HEK293 (cell line): Measurements from ENCODE around the gene NLRP7.

Source experiments
- CTCF ChIA-PET: fragments of 350-600 bp; formaldehyde crosslinking; extraction: SDS; loops from one replicate; lab custom pipeline; 2021; ENCODE audit warnings: antibody characterized with exemption; lab: Yijun Ruan, JAX
- POLR2A ChIA-PET: fragments of 300-600 bp; formaldehyde crosslinking; extraction: SDS; loops from one replicate; lab custom pipeline; 2020; ENCODE audit warnings: antibody characterized with exemption, inconsistent platforms; lab: Yijun Ruan, JAX
- H3K27ac ChIP-seq: fragments of 200-500 bp; sonication (Bioruptor generic); 2 replicates; pipeline ENCODE4 v1.5.1; 2014; ENCODE audit warnings: low read depth, low read length, control low read depth, inconsistent platforms; ENCODE audit errors: extremely low read depth
- H3K36me3 ChIP-seq, 2 experiments: fragments of 200-500 bp in 1 of 2; sonication (Bioruptor generic) in 1 of 2; 1 replicate in 1 of 2; 2 replicates in 1 of 2; pipeline ENCODE4 v1.5.1; 2014 to 2017; ENCODE audit warnings: inconsistent platforms in 2 of 2, low read length in 2 of 2; ENCODE audit not compliant: control insufficient read depth in 2 of 2, insufficient read depth in 1 of 2
- H3K4me1 ChIP-seq: fragments of 200-500 bp; sonication (Bioruptor generic); 2 replicates; pipeline ENCODE4 v1.5.1; 2014; ENCODE audit warnings: mild to moderate bottlenecking, low read length, inconsistent platforms; ENCODE audit not compliant: control insufficient read depth, insufficient read depth
- H3K4me3 ChIP-seq: 2 replicates; pipeline ENCODE4 v1.5.1; 2011; ENCODE audit warnings: low read depth, mild to moderate bottlenecking, control low read depth, low read length, moderate library complexity
- H3K9me3 ChIP-seq: fragments of 200-500 bp; sonication (Bioruptor generic); 2 replicates; pipeline ENCODE4 v1.5.1; 2014; ENCODE audit warnings: low read depth, low read length, inconsistent platforms; ENCODE audit not compliant: control insufficient read depth, insufficient read depth
- FEZF1 ChIP-seq: fragments of 450-650 bp; formaldehyde crosslinking; IDR thresholded peaks from 2 replicates; pipeline ENCODE4 v1.5.1; 2016; ENCODE audit warnings: missing biosample characterization, missing genetic modification characterization
- GLIS2 ChIP-seq: fragments of 450-650 bp; formaldehyde crosslinking; IDR thresholded peaks from 2 replicates; pipeline ENCODE4 v1.5.1; 2016; ENCODE audit warnings: missing biosample characterization, missing genetic modification characterization
- HOXD13 ChIP-seq: sonication (generic); formaldehyde crosslinking; IDR thresholded peaks from 2 replicates; pipeline ENCODE4 v1.8.0; 2022; ENCODE audit warnings: missing genetic modification reagents, borderline replicate concordance
- INSM2 ChIP-seq: fragments of 450-650 bp; formaldehyde crosslinking; IDR thresholded peaks from 2 replicates; pipeline ENCODE4 v1.5.1; 2016; ENCODE audit warnings: missing biosample characterization, missing genetic modification characterization
- PRDM2 ChIP-seq: fragments of 450-650 bp; formaldehyde crosslinking; IDR thresholded peaks from 2 replicates; pipeline ENCODE4 v1.5.1; 2016; ENCODE audit warnings: missing biosample characterization, missing genetic modification characterization, borderline replicate concordance
- SALL2 ChIP-seq: fragments of 450-650 bp; formaldehyde crosslinking; IDR thresholded peaks from 2 replicates; pipeline ENCODE4 v1.5.0; 2017; ENCODE audit warnings: missing biosample characterization, mild to moderate bottlenecking, missing genetic modification characterization, borderline replicate concordance
- ZNF426 ChIP-seq: fragments of 450-650 bp; formaldehyde crosslinking; IDR thresholded peaks from 2 replicates; pipeline ENCODE4 v1.5.1; 2017; ENCODE audit warnings: missing biosample characterization, missing genetic modification characterization, mild to moderate bottlenecking, inconsistent platforms, moderate library complexity
- ZNF600 ChIP-seq: fragments of 450-650 bp; formaldehyde crosslinking; IDR thresholded peaks from 2 replicates; pipeline ENCODE4 v1.5.1; 2016; ENCODE audit warnings: missing biosample characterization, missing genetic modification characterization
- TF ChIP-seq, protein P1 (sequence below): fragments of 450-650 bp; formaldehyde crosslinking; IDR thresholded peaks from 2 replicates; pipeline ENCODE4 v1.5.1; 2017; ENCODE audit warnings: missing biosample characterization, missing genetic modification characterization

NLRP7 gene

GRCh38 chr19:54875506-54875905 lies 71.8 kb downstream of the NLRP7 start:
- Histone ChIP-seq H3K27ac (no peak overlapping the region), H3K4me1 (no peaks in the 10 kb centered on the region), H3K4me3 (no peak overlapping the region), H3K36me3 (no peaks in the 10 kb centered on the region), H3K9me3 (no peaks in the 10 kb centered on the region)
- ChIA-PET CTCF (interaction anchor here (1.1 to 2.7 kb wide), 2 partner anchors 12 to 201 kb away, joined by 4 to 9 read pairs; no protein-coding TSS in a partner anchor), POLR2A (no interaction called here)
- TF ChIP-seq SALL2 (tag by site-specific recombination) = no peak

DNA sequence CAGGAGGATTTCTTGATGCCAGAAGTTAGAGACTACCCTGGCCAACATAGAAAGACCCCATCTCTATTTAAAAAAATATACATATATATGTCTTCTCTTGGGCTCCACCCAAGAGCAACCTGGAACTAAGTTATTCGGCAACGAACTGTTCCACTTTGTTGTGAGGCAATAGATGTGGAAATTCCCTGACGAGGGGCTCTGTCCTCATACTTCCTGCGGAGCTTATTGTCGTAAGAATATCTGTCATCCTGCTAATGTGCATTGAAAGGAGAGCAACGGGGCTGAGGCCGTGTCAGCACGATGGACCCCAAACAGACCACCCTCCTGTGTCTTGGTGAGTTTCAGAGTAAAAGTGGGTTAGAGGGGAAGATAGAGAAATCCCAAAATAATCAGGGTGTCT lies 73.3 kb downstream of the NLRP7 start, which contains the start of gene FCAR:
Gene FCAR, plus strand, starts transcription at position 246 of the 400 bp plus-strand sequence. Its CDS starts 55 bp downstream, at position 301.
- H3K4me1 ChIP-seq = no peaks in the 10 kb centered on the region
- H3K27ac ChIP-seq = no peak within 1 kb of the TSS
- ChIA-PET POLR2A (no interaction called here), CTCF (interaction anchor here (0.6 to 2.7 kb wide), 2 partner anchors 199 to 545 kb away, joined by 3 to 9 read pairs; no protein-coding TSS in a partner anchor)
- no peak within 1 kb of the TSS for H3K4me3 ChIP-seq
- TF ChIP-seq FEZF1 (tag by site-specific recombination) (no peak), PRDM2 (tag by site-specific recombination) (no peak), HOXD13 (no peak), GLIS2 (no peak), ZNF426 (tag by site-specific recombination) (no peak), INSM2 (tag by site-specific recombination) (no peak), ZNF600 (tag by site-specific recombination) (no peak)
- TF ChIP-seq, protein P1, sequence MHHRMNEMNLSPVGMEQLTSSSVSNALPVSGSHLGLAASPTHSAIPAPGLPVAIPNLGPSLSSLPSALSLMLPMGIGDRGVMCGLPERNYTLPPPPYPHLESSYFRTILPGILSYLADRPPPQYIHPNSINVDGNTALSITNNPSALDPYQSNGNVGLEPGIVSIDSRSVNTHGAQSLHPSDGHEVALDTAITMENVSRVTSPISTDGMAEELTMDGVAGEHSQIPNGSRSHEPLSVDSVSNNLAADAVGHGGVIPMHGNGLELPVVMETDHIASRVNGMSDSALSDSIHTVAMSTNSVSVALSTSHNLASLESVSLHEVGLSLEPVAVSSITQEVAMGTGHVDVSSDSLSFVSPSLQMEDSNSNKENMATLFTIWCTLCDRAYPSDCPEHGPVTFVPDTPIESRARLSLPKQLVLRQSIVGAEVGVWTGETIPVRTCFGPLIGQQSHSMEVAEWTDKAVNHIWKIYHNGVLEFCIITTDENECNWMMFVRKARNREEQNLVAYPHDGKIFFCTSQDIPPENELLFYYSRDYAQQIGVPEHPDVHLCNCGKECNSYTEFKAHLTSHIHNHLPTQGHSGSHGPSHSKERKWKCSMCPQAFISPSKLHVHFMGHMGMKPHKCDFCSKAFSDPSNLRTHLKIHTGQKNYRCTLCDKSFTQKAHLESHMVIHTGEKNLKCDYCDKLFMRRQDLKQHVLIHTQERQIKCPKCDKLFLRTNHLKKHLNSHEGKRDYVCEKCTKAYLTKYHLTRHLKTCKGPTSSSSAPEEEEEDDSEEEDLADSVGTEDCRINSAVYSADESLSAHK (tag by site-specific recombination) = no peak
- H3K9me3 ChIP-seq = no peaks in the 10 kb centered on the region
- no peaks in the 10 kb centered on the region for H3K36me3 ChIP-seq
